Gastrocnemius medialis (tissue), 4 donors: ENCODE measurements around the gene CHCHD6.

Experiments used
- POLR2A ChIP-seq, 2 donors: fragments of 450-650 bp; IDR thresholded peaks; one replicate each; pipeline ENCODE4 v1.6.1; 2017; ENCODE audit warnings: antibody characterized with exemption in 2 of 2, mild to moderate bottlenecking in 2 of 2, moderate library complexity in 2 of 2
- TF ChIP-seq, protein P1 (sequence below), 5 experiments: fragments of 450-650 bp in 3 of 5; fragments of 200-600 bp in 2 of 5; sonication (generic) in 2 of 5; IDR thresholded peaks in 4 of 5; conservative IDR thresholded peaks in 1 of 5; 1 replicate in 4 of 5; 2 replicates in 1 of 5; pipeline ENCODE4 v1.5.1; 2016 to 2019; ENCODE audit warnings: antibody characterized with exemption in 5 of 5, mild to moderate bottlenecking in 3 of 5, moderate library complexity in 3 of 5

DNA sequence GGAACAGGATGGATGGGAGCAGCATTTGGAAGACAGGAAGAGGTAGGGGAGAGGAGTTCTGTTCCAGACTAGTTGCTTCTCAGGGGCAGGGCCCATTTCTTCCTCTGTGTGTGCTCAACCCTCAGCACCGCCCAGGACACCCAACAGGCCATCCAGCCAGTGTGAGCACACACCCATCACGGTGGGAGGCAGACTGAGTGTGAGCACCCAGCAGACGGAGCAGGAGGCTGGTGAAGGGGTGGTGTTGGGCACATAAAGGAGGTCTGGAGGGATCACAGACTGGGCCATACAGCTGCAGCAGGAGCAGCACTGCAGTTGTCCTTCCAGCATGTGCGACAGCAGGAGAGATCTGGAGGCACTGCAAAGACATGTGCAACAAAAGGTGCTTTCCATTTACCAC is 190.4 kb downstream of the CHCHD6 start:
- TF ChIP-seq, protein P1, sequence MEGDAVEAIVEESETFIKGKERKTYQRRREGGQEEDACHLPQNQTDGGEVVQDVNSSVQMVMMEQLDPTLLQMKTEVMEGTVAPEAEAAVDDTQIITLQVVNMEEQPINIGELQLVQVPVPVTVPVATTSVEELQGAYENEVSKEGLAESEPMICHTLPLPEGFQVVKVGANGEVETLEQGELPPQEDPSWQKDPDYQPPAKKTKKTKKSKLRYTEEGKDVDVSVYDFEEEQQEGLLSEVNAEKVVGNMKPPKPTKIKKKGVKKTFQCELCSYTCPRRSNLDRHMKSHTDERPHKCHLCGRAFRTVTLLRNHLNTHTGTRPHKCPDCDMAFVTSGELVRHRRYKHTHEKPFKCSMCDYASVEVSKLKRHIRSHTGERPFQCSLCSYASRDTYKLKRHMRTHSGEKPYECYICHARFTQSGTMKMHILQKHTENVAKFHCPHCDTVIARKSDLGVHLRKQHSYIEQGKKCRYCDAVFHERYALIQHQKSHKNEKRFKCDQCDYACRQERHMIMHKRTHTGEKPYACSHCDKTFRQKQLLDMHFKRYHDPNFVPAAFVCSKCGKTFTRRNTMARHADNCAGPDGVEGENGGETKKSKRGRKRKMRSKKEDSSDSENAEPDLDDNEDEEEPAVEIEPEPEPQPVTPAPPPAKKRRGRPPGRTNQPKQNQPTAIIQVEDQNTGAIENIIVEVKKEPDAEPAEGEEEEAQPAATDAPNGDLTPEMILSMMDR (IDR thresholded peaks at IDR 0.05 in 4 of 5, conservative IDR thresholded peaks at IDR 0.05 in 1 of 5), result no peak
- no peak for TF ChIP-seq POLR2A (IDR thresholded peaks at IDR 0.05)
